ENCODE results near the gene RIT2.

The RIT2 gene

GRCh38 chr18:43115076-43115921, at the start of gene RIT2:
Gene RIT2, minus strand, starts transcription at chr18:43115685.
- DNase-seq = no peak

GRCh38 chr18:43161528-43161927, 46.0 kb upstream of the RIT2 start:
- DNase-seq = no peak

- no peak for DNase-seq
Measured at GRCh38 chr18:43160509-43160908, 45.0 kb upstream of the RIT2 start.

GRCh38 chr18:43159926-43160325, 44.4 kb upstream of the RIT2 start:
- DNase-seq = no peak

DNA sequence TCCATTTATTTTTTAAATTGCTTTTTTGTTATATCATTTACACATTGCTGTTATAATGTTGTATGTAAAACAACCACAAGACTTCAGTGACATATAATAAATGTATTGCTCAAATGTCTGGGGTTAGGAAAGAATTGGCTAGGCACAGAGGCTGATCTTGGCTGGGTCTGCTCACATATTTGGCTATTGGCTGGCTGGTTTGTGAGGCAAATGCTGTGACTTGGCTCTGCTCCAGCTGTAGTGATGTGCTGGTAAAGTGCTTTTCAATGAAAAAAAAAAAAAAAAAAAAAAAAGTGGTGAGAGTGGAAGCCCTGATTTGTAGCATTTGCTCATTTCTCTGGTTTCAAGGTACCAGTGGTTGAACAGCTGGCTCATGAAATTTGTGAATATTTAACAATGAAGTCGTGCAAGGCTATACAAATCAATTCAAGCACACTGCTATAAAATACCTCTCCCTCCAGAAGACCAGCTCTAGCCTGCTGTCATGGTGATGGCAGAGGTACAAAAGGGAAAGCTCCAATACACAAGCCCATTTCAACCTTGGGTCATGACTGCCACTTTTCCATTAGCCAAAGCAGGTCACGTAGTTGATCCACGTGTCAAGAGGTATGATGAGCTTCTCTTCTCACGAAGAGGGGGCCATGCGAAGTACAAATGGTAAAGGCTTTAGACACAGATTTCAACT, 43.7 kb upstream of the RIT2 start:
- DNase-seq = no peak

DNA sequence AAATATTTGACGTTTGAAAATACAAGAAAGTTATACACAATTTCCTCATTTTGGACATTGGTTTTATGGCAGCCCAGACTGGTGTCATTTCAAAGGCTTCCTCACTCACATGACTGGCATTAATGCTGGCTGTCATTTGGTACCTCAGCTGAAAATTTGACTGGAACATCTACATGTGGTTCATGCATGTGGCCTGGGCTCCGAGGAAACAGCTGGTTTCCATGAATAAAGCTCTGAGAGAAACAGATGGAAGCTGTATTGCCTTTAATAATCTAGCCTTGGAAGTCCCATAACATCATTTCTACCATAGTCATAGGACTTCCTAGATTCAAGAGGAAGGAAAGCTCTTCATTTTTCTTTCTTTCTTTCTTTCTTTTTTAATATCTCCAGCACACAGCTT, 42.9 kb upstream of the RIT2 start:
- DNase-seq = no peak

GRCh38 chr18:43155842-43156241, 40.4 kb upstream of the RIT2 start:
- no peak for DNase-seq

DNA sequence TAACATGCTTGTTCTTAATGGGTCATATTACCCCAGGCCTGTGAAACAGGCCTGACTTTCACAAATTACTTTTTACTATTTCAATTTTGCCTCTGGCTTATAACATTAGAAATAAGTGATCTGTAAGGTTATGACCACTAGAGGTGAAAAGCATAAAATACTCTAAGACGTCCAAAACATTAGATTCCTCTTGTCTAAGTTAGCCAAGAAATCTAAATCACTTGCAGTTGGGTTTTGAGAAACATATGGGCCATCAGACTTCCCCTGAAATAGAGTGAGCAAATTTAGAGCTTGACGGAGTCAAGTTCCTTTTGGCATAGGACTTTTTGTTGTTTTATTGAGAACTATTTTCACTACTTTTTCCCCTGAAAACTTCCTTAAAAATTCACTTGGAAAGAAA, 32.7 kb upstream of the RIT2 start:
- no peak for DNase-seq

DNA sequence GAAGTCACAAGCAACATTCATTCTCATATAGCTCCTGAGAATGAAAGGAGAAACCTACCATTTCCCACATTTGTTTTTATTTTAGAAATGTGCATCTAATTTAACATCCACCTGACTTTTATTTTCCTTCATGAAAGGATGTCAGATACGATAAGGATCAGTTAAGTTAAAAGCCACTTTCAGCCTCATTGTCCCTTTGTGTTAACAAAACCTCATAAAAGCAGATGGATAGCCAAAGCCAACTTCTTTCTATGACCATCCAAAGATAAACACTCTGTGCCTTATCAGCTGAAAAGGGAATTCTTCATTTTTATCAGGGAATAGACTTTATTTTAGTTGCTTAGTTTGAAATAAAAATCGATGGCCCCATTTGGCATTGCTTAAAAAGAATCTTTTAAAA, 25.7 kb upstream of the RIT2 start:
- DNase-seq = no peak

DNA sequence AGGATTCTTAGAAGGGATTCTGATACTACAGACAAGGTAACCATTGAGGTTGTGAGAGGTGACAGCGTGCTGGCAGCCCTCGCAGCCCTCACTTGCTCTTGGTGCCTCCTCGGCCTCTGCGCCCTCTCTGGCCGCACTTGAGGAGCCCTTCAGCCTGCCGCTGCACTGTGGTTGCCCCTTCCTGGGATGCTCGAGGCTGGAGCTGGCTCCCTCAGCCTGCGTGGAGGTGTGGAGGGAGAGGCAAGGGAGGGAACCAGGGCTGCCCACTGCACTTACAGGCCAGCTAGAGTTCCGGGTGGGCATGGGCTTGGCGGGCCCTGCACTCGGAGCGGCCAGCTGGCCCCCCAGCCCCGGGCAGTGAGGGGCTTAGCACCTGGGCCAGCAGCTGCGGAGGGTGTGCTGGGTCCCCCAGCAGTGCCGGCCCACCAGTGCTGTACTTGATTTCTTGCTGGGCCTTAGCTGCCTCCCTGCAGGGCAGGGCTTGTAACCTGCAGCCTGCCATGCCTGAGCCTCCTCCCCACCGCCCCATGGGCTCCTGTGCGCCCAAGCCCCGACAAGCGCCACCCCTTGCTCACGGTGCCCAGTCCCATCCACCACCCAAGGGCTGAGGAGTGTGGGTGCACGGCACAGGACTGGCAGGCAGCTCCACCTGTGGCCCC, 23.9 kb upstream of the RIT2 start:
- no peak for DNase-seq

GRCh38 chr18:43134876-43135275, 19.4 kb upstream of the RIT2 start:
- no peak for DNase-seq

GRCh38 chr18:43130716-43131260, 15.3 kb upstream of the RIT2 start:
- no peak for DNase-seq

DNA sequence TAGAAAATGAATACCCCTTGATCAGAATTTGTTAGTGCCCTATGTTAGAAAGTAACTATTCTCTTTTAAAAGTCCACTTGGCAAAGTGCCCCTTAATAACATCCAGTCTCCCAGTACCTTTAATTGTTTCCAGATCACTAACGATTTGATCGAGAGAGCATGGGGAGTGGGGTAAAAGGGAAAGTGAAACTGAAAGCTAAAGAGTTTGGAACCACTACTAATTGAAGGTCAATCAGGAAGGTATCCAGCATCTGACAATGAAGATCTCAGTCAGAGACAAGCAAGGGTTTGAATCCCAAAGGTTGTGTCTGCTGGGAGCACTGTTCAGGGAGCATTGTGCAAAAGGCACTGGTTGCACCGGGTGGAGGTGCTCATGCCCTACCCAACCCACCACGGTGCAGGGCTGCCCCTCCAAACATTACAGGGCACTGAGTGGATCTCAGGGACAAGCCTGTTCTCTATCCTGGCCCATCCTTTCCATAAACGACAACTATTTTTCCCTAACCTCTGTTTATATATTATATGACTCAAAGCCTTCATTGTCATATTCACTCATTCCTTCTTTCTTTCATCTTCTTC, 14.6 kb upstream of the RIT2 start:
- DNase-seq = no peak

DNA sequence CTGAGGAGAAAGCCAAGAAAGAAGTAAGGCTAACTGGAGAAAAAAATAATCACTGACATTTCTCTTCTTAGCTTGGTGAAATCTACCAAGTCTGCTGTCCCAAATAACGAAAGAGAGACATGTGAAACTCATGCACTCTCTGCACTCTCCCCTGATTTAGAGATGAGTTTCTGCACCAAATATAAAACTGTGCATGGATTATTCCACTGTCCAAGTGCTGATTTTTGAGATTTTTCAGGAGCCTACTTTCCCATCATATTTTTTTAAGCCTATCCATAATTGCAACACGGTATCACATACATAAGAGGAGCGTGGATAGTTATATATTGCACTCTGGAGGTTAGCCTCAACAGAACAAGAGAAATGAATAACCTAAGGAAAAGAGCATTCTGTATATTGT, 10.0 kb upstream of the RIT2 start:
- no peak for DNase-seq

GRCh38 chr18:43122955-43123354, 7.5 kb upstream of the RIT2 start:
- DNase-seq = no peak

- DNase-seq = no peak
Measured at GRCh38 chr18:43116699-43117294, 1.3 kb upstream of the RIT2 start.

GRCh38 chr18:43113220-43113895, 2.1 kb downstream of the RIT2 start:
- no peak for DNase-seq

GRCh38 chr18:43108882-43109281, 6.6 kb downstream of the RIT2 start:
- no peak for DNase-seq

- no peak for DNase-seq
Measured at GRCh38 chr18:43108469-43108868, 7.0 kb downstream of the RIT2 start.

- no peak for DNase-seq
Measured at GRCh38 chr18:43093646-43094045, 21.8 kb downstream of the RIT2 start.

DNA sequence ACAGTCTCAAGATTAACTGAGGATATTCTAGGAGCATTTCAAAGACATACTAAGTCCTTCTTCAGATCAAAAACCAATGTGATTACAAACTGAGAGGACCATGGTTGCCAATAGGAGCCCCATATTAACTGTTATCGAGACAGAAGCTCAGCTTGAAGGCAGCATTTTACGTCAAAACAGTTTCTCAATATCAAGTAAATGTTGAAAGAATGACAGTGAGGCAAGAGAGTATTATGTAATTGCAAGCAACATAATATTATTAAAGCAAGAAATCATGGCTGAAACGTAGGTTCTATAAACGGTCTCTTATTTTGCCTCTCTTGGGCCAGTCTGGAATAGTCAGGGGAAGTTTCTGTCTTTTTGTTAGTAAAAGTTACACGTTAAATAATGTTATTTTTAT, 22.9 kb downstream of the RIT2 start:
- no peak for DNase-seq

- DNase-seq = no peak
Measured at GRCh38 chr18:43081396-43081795, 34.1 kb downstream of the RIT2 start.

All from activated CD4-positive, CD25-positive, alpha-beta regulatory T cell treated with anti-CD3 and anti-CD28 coated beads, Interleukin-2, amount 50 U/mL, for 72 hours (primary cell).